ENCODE data around the gene ASAP2. TPM values are rescaled to one million over a fixed set of nuclear protein-coding genes. Genes with fewer than 3 reads are reported as not detected.

Gene ASAP2
- polyA plus RNA-seq, 3 donors, result 0.08 to 1.1 (median 0.20) TPM

DNA sequence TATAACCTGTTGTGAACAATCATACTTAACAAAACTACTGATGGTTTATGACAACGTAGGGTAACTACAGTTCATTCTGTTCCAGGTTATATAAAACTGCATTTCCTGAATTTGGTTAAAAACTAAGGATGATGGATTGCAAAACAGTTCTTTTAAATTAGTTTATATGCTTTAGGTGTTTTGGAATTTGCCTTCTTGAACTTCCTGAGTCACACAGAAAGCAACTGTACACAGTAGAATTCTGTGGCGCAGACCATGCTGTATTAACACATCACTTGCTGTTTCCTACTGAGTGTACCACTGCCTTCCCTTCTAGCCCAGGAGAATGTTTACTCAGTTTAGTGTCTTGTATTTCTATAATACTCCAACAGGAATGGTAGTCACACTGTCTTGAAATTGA lies 197.3 kb downstream of the ASAP2 start:
- no peaks in the 10 kb centered on the region for H3K79me2 ChIP-seq (ENCODE audit: insufficient read depth, low read length)
- no peaks in the 10 kb centered on the region for H3K4me1 ChIP-seq (ENCODE audit: control insufficient read depth in 1 of 2, insufficient read depth in 2 of 2, low read length in 2 of 2)
- no peak overlapping the region for H3K27ac Mint-ChIP-seq
- H3K27ac ChIP-seq (ENCODE audit: low read depth in 1 of 2, low read length in 2 of 2), result no peak overlapping the region
- H3K4me3 Mint-ChIP-seq, result no peak overlapping the region
- H3K36me3 ChIP-seq (replicated peaks in 1 of 2; ENCODE audit: control insufficient read depth in 1 of 2, insufficient read depth in 2 of 2, low read length in 2 of 2), result peaks cover 24 to 50% of the 10 kb centered on the region in 2 donors
- H3K27me3 Mint-ChIP-seq (ENCODE audit: low read depth in 3 of 3), result peaks cover 0 to 2% (median 1%) of the 10 kb centered on the region in 3 donors
- TF ChIP-seq, protein P1, sequence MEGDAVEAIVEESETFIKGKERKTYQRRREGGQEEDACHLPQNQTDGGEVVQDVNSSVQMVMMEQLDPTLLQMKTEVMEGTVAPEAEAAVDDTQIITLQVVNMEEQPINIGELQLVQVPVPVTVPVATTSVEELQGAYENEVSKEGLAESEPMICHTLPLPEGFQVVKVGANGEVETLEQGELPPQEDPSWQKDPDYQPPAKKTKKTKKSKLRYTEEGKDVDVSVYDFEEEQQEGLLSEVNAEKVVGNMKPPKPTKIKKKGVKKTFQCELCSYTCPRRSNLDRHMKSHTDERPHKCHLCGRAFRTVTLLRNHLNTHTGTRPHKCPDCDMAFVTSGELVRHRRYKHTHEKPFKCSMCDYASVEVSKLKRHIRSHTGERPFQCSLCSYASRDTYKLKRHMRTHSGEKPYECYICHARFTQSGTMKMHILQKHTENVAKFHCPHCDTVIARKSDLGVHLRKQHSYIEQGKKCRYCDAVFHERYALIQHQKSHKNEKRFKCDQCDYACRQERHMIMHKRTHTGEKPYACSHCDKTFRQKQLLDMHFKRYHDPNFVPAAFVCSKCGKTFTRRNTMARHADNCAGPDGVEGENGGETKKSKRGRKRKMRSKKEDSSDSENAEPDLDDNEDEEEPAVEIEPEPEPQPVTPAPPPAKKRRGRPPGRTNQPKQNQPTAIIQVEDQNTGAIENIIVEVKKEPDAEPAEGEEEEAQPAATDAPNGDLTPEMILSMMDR (IDR thresholded peaks at IDR 0.05), result no peak
- H2AFZ ChIP-seq (ENCODE audit: insufficient read depth, low read depth, low read length, poor library complexity, severe bottlenecking), result no peak overlapping the region
- peaks cover 31 to 34% of the 10 kb centered on the region in 2 donors for H3K36me3 Mint-ChIP-seq
- no peaks in the 10 kb centered on the region for H4K20me1 ChIP-seq (ENCODE audit: insufficient read depth, low read length)
- WGBS (ENCODE audit: insufficient coverage), result no CpG with 5 or more reads among the region's 2 CpGs
- H3K9me3 Mint-ChIP-seq, result peaks cover 0 to 2% (median 0%) of the 10 kb centered on the region in 7 donors
- H3K9me3 ChIP-seq (replicated peaks in 1 of 2; ENCODE audit: control insufficient read depth in 1 of 2, insufficient read depth in 1 of 2, low read length in 2 of 2), result no peaks in the 10 kb centered on the region
- no peak overlapping the region for H3K4me2 ChIP-seq (replicated peaks; ENCODE audit: extremely low read depth, low read length, poor library complexity, severe bottlenecking)
- H3K4me3 ChIP-seq (replicated peaks in 1 of 3; ENCODE audit: low read depth in 2 of 3, low read length in 3 of 3), result no peak overlapping the region
- no peak overlapping the region for H3K9ac ChIP-seq (ENCODE audit: insufficient read depth, low read length, poor library complexity, severe bottlenecking)
- no peak for DNase-seq
- intact Hi-C loops (cut with micrococcal nuclease), result no loop called here
- no peaks in the 10 kb centered on the region for H3K27me3 ChIP-seq (ENCODE audit: control insufficient read depth in 2 of 2, insufficient read depth in 2 of 2, low read length in 2 of 2)
- no peaks in the 10 kb centered on the region for H3K4me1 Mint-ChIP-seq

DNA sequence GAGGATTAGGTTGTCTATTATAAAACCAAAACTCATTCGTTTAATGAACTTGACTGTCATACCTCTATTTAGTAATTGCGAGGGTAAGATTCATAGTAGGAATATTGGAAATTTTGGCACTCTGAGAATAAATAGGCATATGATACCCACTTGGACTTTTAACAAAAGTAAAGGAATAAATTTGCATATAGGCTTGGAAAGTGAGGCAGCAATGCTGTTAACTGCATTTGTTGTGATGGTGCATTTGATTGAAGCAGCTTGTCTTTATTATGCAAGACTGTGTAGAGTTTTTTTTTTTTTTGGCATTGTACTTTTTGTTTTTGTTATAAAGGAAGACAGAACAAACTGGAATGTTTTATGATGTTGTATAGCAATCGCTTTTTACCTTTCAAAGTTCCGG lies 197.8 kb downstream of the ASAP2 start:
- TF ChIP-seq, protein P1 (IDR thresholded peaks at IDR 0.05), result no peak
- H3K9ac ChIP-seq (ENCODE audit: insufficient read depth, low read length, poor library complexity, severe bottlenecking), result no peak overlapping the region
- H3K27me3 ChIP-seq (ENCODE audit: control insufficient read depth in 2 of 2, insufficient read depth in 2 of 2, low read length in 2 of 2), result no peaks in the 10 kb centered on the region
- H3K4me2 ChIP-seq (replicated peaks; ENCODE audit: extremely low read depth, low read length, poor library complexity, severe bottlenecking), result no peak overlapping the region
- H3K27ac Mint-ChIP-seq, result no peak overlapping the region
- intact Hi-C loops (cut with micrococcal nuclease), result no loop called here
- H3K36me3 Mint-ChIP-seq, result peaks cover 34 to 36% of the 10 kb centered on the region in 2 donors
- H3K4me1 Mint-ChIP-seq, result no peaks in the 10 kb centered on the region
- WGBS (ENCODE audit: insufficient coverage), result no CpG with 5 or more reads among the region's 4 CpGs
- no peak overlapping the region for H3K4me3 Mint-ChIP-seq
- H3K4me1 ChIP-seq (ENCODE audit: control insufficient read depth in 1 of 2, insufficient read depth in 2 of 2, low read length in 2 of 2), result no peaks in the 10 kb centered on the region
- no peaks in the 10 kb centered on the region for H4K20me1 ChIP-seq (ENCODE audit: insufficient read depth, low read length)
- peaks cover 0 to 2% (median 1%) of the 10 kb centered on the region in 3 donors for H3K27me3 Mint-ChIP-seq (ENCODE audit: low read depth in 3 of 3)
- H3K9me3 ChIP-seq (replicated peaks in 1 of 2; ENCODE audit: control insufficient read depth in 1 of 2, insufficient read depth in 1 of 2, low read length in 2 of 2), result no peaks in the 10 kb centered on the region
- no peak for DNase-seq
- no peak overlapping the region for H3K4me3 ChIP-seq (replicated peaks in 1 of 3; ENCODE audit: low read depth in 2 of 3, low read length in 3 of 3)
- H3K36me3 ChIP-seq (replicated peaks in 1 of 2; ENCODE audit: control insufficient read depth in 1 of 2, insufficient read depth in 2 of 2, low read length in 2 of 2), result peaks cover 27 to 55% of the 10 kb centered on the region in 2 donors
- H3K27ac ChIP-seq (ENCODE audit: low read depth in 1 of 2, low read length in 2 of 2), result no peak overlapping the region
- H3K9me3 Mint-ChIP-seq, result peaks cover 0 to 2% (median 0%) of the 10 kb centered on the region in 7 donors
- H3K79me2 ChIP-seq (ENCODE audit: insufficient read depth, low read length), result no peaks in the 10 kb centered on the region
- no peak overlapping the region for H2AFZ ChIP-seq (ENCODE audit: insufficient read depth, low read depth, low read length, poor library complexity, severe bottlenecking)

Data from CD14-positive monocyte (primary cell).